ENCODE measurements around the gene MAPKBP1. TPM values are rescaled to one million over a fixed set of nuclear protein-coding genes. Genes with fewer than 3 reads are reported as not detected.

MAPKBP1 gene
- total RNA-seq, 1 donor from 2014 or later = 26.3 TPM

GRCh38 chr15:41773332-41773728, 954 bp upstream of the MAPKBP1 start:
- H3K4me3 Mint-ChIP-seq = peak overlapping the region; percentile 93
- peaks cover 7% of the 10 kb centered on the region for H3K36me3 Mint-ChIP-seq (ENCODE audit: low read depth)
- H3K4me1 Mint-ChIP-seq (ENCODE audit: low read depth) = peaks cover 51% of the 10 kb centered on the region
- H3K9me3 Mint-ChIP-seq = no peaks in the 10 kb centered on the region
- DNase-seq (ENCODE audit: low spot score) = no peak
- no peaks in the 10 kb centered on the region for H3K27me3 Mint-ChIP-seq (ENCODE audit: insufficient read depth)
- peak overlapping the region; percentile 92 for H3K27ac Mint-ChIP-seq
- intact Hi-C loops (cut with micrococcal nuclease) = loop anchor here (2.0 to 5.0 kb wide), 6 partner anchors 281 to 541 kb away; partner anchors contain the start of genes CHP1, EXD1, GANC and ITPKA

- peaks cover 55% of the 10 kb centered on the region for H3K4me1 Mint-ChIP-seq (ENCODE audit: low read depth)
- H3K4me3 Mint-ChIP-seq = peak overlapping the region; percentile 93
- no peaks in the 10 kb centered on the region for H3K9me3 Mint-ChIP-seq
- DNase-seq (ENCODE audit: low spot score) = no peak
- no peaks in the 10 kb centered on the region for H3K27me3 Mint-ChIP-seq (ENCODE audit: insufficient read depth)
- H3K36me3 Mint-ChIP-seq (ENCODE audit: low read depth) = peaks cover 6% of the 10 kb centered on the region
- H3K27ac Mint-ChIP-seq = peak overlapping the region; percentile 92
- intact Hi-C loops (cut with micrococcal nuclease) = loop anchor here (1.0 to 5.0 kb wide), 14 partner anchors 38 to 541 kb away; partner anchors contain the start of genes CHP1, EXD1, GANC and ITPKA
Measured at GRCh38 chr15:41773729-41774061, 589 bp upstream of the MAPKBP1 start.

GRCh38 chr15:41774882-41775417, 666 bp downstream of the MAPKBP1 start:
- peak overlapping the region; percentile 93 for H3K4me3 Mint-ChIP-seq
- DNase-seq (ENCODE audit: low spot score) = no peak
- peak overlapping the region; percentile 82 for H3K27ac Mint-ChIP-seq
- H3K36me3 Mint-ChIP-seq (ENCODE audit: low read depth) = peaks cover 9% of the 10 kb centered on the region
- no peaks in the 10 kb centered on the region for H3K9me3 Mint-ChIP-seq
- H3K27me3 Mint-ChIP-seq (ENCODE audit: insufficient read depth) = no peaks in the 10 kb centered on the region
- H3K4me1 Mint-ChIP-seq (ENCODE audit: low read depth) = peaks cover 66% of the 10 kb centered on the region
- intact Hi-C loops (cut with micrococcal nuclease) = loop anchor here (1.0 to 5.0 kb wide), 14 partner anchors 36 to 543 kb away; partner anchors contain the start of genes CHP1, EXD1, GANC and ITPKA

GRCh38 chr15:41775651-41776050, 1.4 kb downstream of the MAPKBP1 start:
- H3K4me3 Mint-ChIP-seq = peak overlapping the region; percentile 93
- H3K27me3 Mint-ChIP-seq (ENCODE audit: insufficient read depth) = no peaks in the 10 kb centered on the region
- intact Hi-C loops (cut with micrococcal nuclease) = loop anchor here (2.0 to 5.0 kb wide), 3 partner anchors 115 to 195 kb away; partner anchors contain the start of gene MGA
- DNase-seq (ENCODE audit: low spot score) = no peak
- H3K4me1 Mint-ChIP-seq (ENCODE audit: low read depth) = peaks cover 73% of the 10 kb centered on the region
- no peaks in the 10 kb centered on the region for H3K9me3 Mint-ChIP-seq
- H3K27ac Mint-ChIP-seq = no peak overlapping the region
- peaks cover 10% of the 10 kb centered on the region for H3K36me3 Mint-ChIP-seq (ENCODE audit: low read depth)

GRCh38 chr15:41777421-41777973, 3.2 kb downstream of the MAPKBP1 start:
- Mint-ChIP-seq H3K27ac (no peak overlapping the region), H3K27me3 (ENCODE audit: insufficient read depth) (peaks cover under 1% of the 10 kb centered on the region), H3K4me1 (ENCODE audit: low read depth) (peaks cover 75% of the 10 kb centered on the region), H3K9me3 (no peaks in the 10 kb centered on the region), H3K36me3 (ENCODE audit: low read depth) (peaks cover 13% of the 10 kb centered on the region), H3K4me3 (no peak overlapping the region)
- intact Hi-C loops (cut with micrococcal nuclease) = loop anchor here (5.0 kb wide), 1 partner anchor 155 kb away; no protein-coding TSS in a partner anchor
- no peak for DNase-seq (ENCODE audit: low spot score)

- DNase-seq (ENCODE audit: low spot score) = no peak
- H3K4me3 Mint-ChIP-seq = no peak overlapping the region
- intact Hi-C loops (cut with micrococcal nuclease) = loop anchor here (5.0 kb wide), 1 partner anchor 156 kb away; no protein-coding TSS in a partner anchor
- peak overlapping the region; percentile 4 for H3K27ac Mint-ChIP-seq
- no peaks in the 10 kb centered on the region for H3K9me3 Mint-ChIP-seq
- H3K36me3 Mint-ChIP-seq (ENCODE audit: low read depth) = peaks cover 17% of the 10 kb centered on the region
- H3K4me1 Mint-ChIP-seq (ENCODE audit: low read depth) = peaks cover 72% of the 10 kb centered on the region
- peaks cover 2% of the 10 kb centered on the region for H3K27me3 Mint-ChIP-seq (ENCODE audit: insufficient read depth)
Measured at GRCh38 chr15:41778521-41778920, 4.2 kb downstream of the MAPKBP1 start.

- H3K4me1 Mint-ChIP-seq (ENCODE audit: low read depth) = peaks cover 66% of the 10 kb centered on the region
- no peaks in the 10 kb centered on the region for H3K9me3 Mint-ChIP-seq
- intact Hi-C loops (cut with micrococcal nuclease) = loop anchor here (5.0 kb wide), 1 partner anchor 157 kb away; no protein-coding TSS in a partner anchor
- peaks cover 21% of the 10 kb centered on the region for H3K36me3 Mint-ChIP-seq (ENCODE audit: low read depth)
- H3K4me3 Mint-ChIP-seq = peak overlapping the region; percentile 25
- peaks cover 2% of the 10 kb centered on the region for H3K27me3 Mint-ChIP-seq (ENCODE audit: insufficient read depth)
- H3K27ac Mint-ChIP-seq = peak overlapping the region; percentile 60
- no peak for DNase-seq (ENCODE audit: low spot score)
Measured at GRCh38 chr15:41779662-41780157, 5.4 kb downstream of the MAPKBP1 start.

GRCh38 chr15:41780266-41780665, 6.0 kb downstream of the MAPKBP1 start:
- intact Hi-C loops (cut with micrococcal nuclease) = no loop called here
- H3K9me3 Mint-ChIP-seq = no peaks in the 10 kb centered on the region
- peaks cover 61% of the 10 kb centered on the region for H3K4me1 Mint-ChIP-seq (ENCODE audit: low read depth)

GRCh38 chr15:41780727-41781126, 6.4 kb downstream of the MAPKBP1 start:
- H3K9me3 Mint-ChIP-seq = no peaks in the 10 kb centered on the region
- no peak overlapping the region for H3K27ac Mint-ChIP-seq
- H3K36me3 Mint-ChIP-seq (ENCODE audit: low read depth) = peaks cover 23% of the 10 kb centered on the region
- DNase-seq (ENCODE audit: low spot score) = no peak
- H3K4me1 Mint-ChIP-seq (ENCODE audit: low read depth) = peaks cover 56% of the 10 kb centered on the region
- no peak overlapping the region for H3K4me3 Mint-ChIP-seq
- peaks cover 2% of the 10 kb centered on the region for H3K27me3 Mint-ChIP-seq (ENCODE audit: insufficient read depth)
- intact Hi-C loops (cut with micrococcal nuclease) = no loop called here

More at GRCh38 chr15:41780266-41780665, 6.0 kb downstream of the MAPKBP1 start:
- Mint-ChIP-seq H3K27ac (no peak overlapping the region), H3K36me3 (ENCODE audit: low read depth) (peaks cover 23% of the 10 kb centered on the region), H3K27me3 (ENCODE audit: insufficient read depth) (peaks cover 2% of the 10 kb centered on the region), H3K4me3 (peak overlapping the region; percentile 25)
- no peak for DNase-seq (ENCODE audit: low spot score)

- H3K9me3 Mint-ChIP-seq = no peaks in the 10 kb centered on the region
- no peak overlapping the region for H3K27ac Mint-ChIP-seq
- H3K36me3 Mint-ChIP-seq (ENCODE audit: low read depth) = peaks cover 21% of the 10 kb centered on the region
- no peak for DNase-seq (ENCODE audit: low spot score)
- peaks cover 2% of the 10 kb centered on the region for H3K27me3 Mint-ChIP-seq (ENCODE audit: insufficient read depth)
- H3K4me1 Mint-ChIP-seq (ENCODE audit: low read depth) = peaks cover 37% of the 10 kb centered on the region
- H3K4me3 Mint-ChIP-seq = no peak overlapping the region
- intact Hi-C loops (cut with micrococcal nuclease) = no loop called here
Measured at GRCh38 chr15:41782371-41783282, 8.3 kb downstream of the MAPKBP1 start.

- Mint-ChIP-seq H3K27ac (no peak overlapping the region), H3K9me3 (no peaks in the 10 kb centered on the region), H3K27me3 (ENCODE audit: insufficient read depth) (peaks cover 2% of the 10 kb centered on the region), H3K4me3 (no peak overlapping the region), H3K36me3 (ENCODE audit: low read depth) (peaks cover 21% of the 10 kb centered on the region), H3K4me1 (ENCODE audit: low read depth) (peaks cover 33% of the 10 kb centered on the region)
- DNase-seq (ENCODE audit: low spot score) = no peak
- intact Hi-C loops (cut with micrococcal nuclease) = no loop called here
Measured at GRCh38 chr15:41783296-41783695, 9.0 kb downstream of the MAPKBP1 start.

- DNase-seq (ENCODE audit: low spot score) = no peak
- Mint-ChIP-seq H3K36me3 (ENCODE audit: low read depth) (peaks cover 7% of the 10 kb centered on the region), H3K4me1 (ENCODE audit: low read depth) (peaks cover 47% of the 10 kb centered on the region), H3K27me3 (ENCODE audit: insufficient read depth) (no peaks in the 10 kb centered on the region), H3K9me3 (no peaks in the 10 kb centered on the region), H3K4me3 (no peak overlapping the region), H3K27ac (no peak overlapping the region)
- intact Hi-C loops (cut with micrococcal nuclease) = no loop called here
Measured at GRCh38 chr15:41788262-41788661, 14.0 kb downstream of the MAPKBP1 start.
